Stimulated activated CD8-positive, alpha-beta memory T cell treated with anti-CD3 and anti-CD28 coated beads, Interleukin-15, amount 100 ng/mL, for 4 hours (primary cell): ENCODE measurements around the gene TENM4.

Experiments
- DNase-seq, 2 donors: peaks; one replicate each; pipeline ENCODE4 v3.0.0-alpha.2; 2020; ENCODE audit warnings: low read depth in 2 of 2

The TENM4 gene

GRCh38 chr11:78706551-78706950 is 734.3 kb downstream of the TENM4 start:
- no peak for DNase-seq

- no peak for DNase-seq
Observed at GRCh38 chr11:78704811-78705210, 736.0 kb downstream of the TENM4 start.

GRCh38 chr11:78699609-78700135 is 741.2 kb downstream of the TENM4 start:
- DNase-seq: no peak

- no peak for DNase-seq
Observed at GRCh38 chr11:78698612-78699011, 742.2 kb downstream of the TENM4 start.

- no peak for DNase-seq
Observed at GRCh38 chr11:78696177-78696576, 744.7 kb downstream of the TENM4 start.

- no peak for DNase-seq
Observed at GRCh38 chr11:78694152-78694551, 746.7 kb downstream of the TENM4 start.

- no peak for DNase-seq
Observed at GRCh38 chr11:78691215-78691614, 749.6 kb downstream of the TENM4 start.

- no peak for DNase-seq
Observed at GRCh38 chr11:78690352-78690987, 750.4 kb downstream of the TENM4 start.

GRCh38 chr11:78689585-78690153 is 751.2 kb downstream of the TENM4 start:
- no peak for DNase-seq

GRCh38 chr11:78689101-78689500 is 751.7 kb downstream of the TENM4 start:
- DNase-seq: no peak

- no peak for DNase-seq
Observed at GRCh38 chr11:78688460-78688859, 752.4 kb downstream of the TENM4 start.

- DNase-seq: no peak
Observed at GRCh38 chr11:78685156-78685555, 755.7 kb downstream of the TENM4 start.

- no peak for DNase-seq
Observed at GRCh38 chr11:78684377-78684776, 756.5 kb downstream of the TENM4 start.

- no peak for DNase-seq
Observed at GRCh38 chr11:78683774-78684173, 757.1 kb downstream of the TENM4 start.

- DNase-seq: no peak
Observed at GRCh38 chr11:78676026-78676557, 764.7 kb downstream of the TENM4 start.

- DNase-seq: no peak
Observed at GRCh38 chr11:78672850-78673620, 767.8 kb downstream of the TENM4 start.

- no peak for DNase-seq
Observed at GRCh38 chr11:78669249-78669648, 771.6 kb downstream of the TENM4 start.

- no peak for DNase-seq
Observed at GRCh38 chr11:78667461-78667860, 773.4 kb downstream of the TENM4 start.

- no peak for DNase-seq
Observed at GRCh38 chr11:78666675-78667160, 774.1 kb downstream of the TENM4 start.

GRCh38 chr11:78664636-78665035 is 776.2 kb downstream of the TENM4 start:
- no peak for DNase-seq

- DNase-seq: no peak
Observed at GRCh38 chr11:78662811-78663210, 778.0 kb downstream of the TENM4 start.

- DNase-seq: no peak
Observed at GRCh38 chr11:78660471-78660870, 780.4 kb downstream of the TENM4 start.
